NCI-H82 treated with DMSO at 0.1 percent for 48 hours (cell line): ENCODE data around the gene NCOR1.
A peak's percentile ranks its signal among the peaks of the same experiment; 100 is the strongest.
"Not testable (repeated sequence)": the region's sequence is repeated elsewhere in the genome, so short reads cannot be mapped to it uniquely, and the experiment has no call there.

Source experiments
- DNase-seq: peaks from one replicate; lab custom pipeline; 2025; ENCODE audit not compliant: unreplicated experiment; lab: John Stamatoyannopoulos, UW

The NCOR1 gene

GRCh38 chr17:16215965-16216316 lies 607 bp upstream of the NCOR1 start:
- DNase-seq: no peak

- DNase-seq: no peak
These were observed 397 bp downstream of the NCOR1 start for GRCh38 chr17:16215002-16215272.

- DNase-seq: no peak
These were observed 938 bp downstream of the NCOR1 start for GRCh38 chr17:16214190-16215001.

- no peak for DNase-seq
These were observed 2.5 kb downstream of the NCOR1 start for GRCh38 chr17:16212793-16213192.

GRCh38 chr17:16211590-16211989 lies 3.7 kb downstream of the NCOR1 start:
- DNase-seq: no peak

- not testable (repeated sequence) for DNase-seq
These were observed 10.6 kb downstream of the NCOR1 start for GRCh38 chr17:16204763-16205162.

- not testable (repeated sequence) for DNase-seq
These were observed 12.5 kb downstream of the NCOR1 start for GRCh38 chr17:16202554-16203500.

- DNase-seq: not testable (repeated sequence)
These were observed 13.6 kb downstream of the NCOR1 start for GRCh38 chr17:16201693-16202131.

GRCh38 chr17:16199093-16199492 lies 16.2 kb downstream of the NCOR1 start:
- no peak for DNase-seq

GRCh38 chr17:16197276-16197675 lies 18.1 kb downstream of the NCOR1 start:
- DNase-seq: no peak

- not testable (repeated sequence) for DNase-seq
These were observed 21.0 kb downstream of the NCOR1 start for GRCh38 chr17:16194307-16194835.

- no peak for DNase-seq
These were observed 23.7 kb downstream of the NCOR1 start for GRCh38 chr17:16191604-16192003.

- no peak for DNase-seq
These were observed 24.5 kb downstream of the NCOR1 start for GRCh38 chr17:16190703-16191360.

GRCh38 chr17:16189791-16190348 lies 25.5 kb downstream of the NCOR1 start:
- DNase-seq: no peak

GRCh38 chr17:16187642-16188041 lies 27.7 kb downstream of the NCOR1 start:
- DNase-seq: no peak

GRCh38 chr17:16181581-16181980 lies 33.8 kb downstream of the NCOR1 start:
- no peak for DNase-seq

- no peak for DNase-seq
These were observed 36.5 kb downstream of the NCOR1 start for GRCh38 chr17:16178836-16179235.

GRCh38 chr17:16171613-16172012 lies 43.7 kb downstream of the NCOR1 start:
- DNase-seq: no peak

- not testable (repeated sequence) for DNase-seq
These were observed 48.6 kb downstream of the NCOR1 start for GRCh38 chr17:16166766-16167165.

- no peak for DNase-seq
These were observed 56.6 kb downstream of the NCOR1 start for GRCh38 chr17:16158714-16159113.

- DNase-seq: peak; percentile 34
These were observed 59.8 kb downstream of the NCOR1 start for GRCh38 chr17:16155536-16155935.
